Measurements from ENCODE around the gene COA8.

COA8 gene, protein sequence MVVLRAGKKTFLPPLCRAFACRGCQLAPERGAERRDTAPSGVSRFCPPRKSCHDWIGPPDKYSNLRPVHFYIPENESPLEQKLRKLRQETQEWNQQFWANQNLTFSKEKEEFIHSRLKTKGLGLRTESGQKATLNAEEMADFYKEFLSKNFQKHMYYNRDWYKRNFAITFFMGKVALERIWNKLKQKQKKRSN

DNA sequence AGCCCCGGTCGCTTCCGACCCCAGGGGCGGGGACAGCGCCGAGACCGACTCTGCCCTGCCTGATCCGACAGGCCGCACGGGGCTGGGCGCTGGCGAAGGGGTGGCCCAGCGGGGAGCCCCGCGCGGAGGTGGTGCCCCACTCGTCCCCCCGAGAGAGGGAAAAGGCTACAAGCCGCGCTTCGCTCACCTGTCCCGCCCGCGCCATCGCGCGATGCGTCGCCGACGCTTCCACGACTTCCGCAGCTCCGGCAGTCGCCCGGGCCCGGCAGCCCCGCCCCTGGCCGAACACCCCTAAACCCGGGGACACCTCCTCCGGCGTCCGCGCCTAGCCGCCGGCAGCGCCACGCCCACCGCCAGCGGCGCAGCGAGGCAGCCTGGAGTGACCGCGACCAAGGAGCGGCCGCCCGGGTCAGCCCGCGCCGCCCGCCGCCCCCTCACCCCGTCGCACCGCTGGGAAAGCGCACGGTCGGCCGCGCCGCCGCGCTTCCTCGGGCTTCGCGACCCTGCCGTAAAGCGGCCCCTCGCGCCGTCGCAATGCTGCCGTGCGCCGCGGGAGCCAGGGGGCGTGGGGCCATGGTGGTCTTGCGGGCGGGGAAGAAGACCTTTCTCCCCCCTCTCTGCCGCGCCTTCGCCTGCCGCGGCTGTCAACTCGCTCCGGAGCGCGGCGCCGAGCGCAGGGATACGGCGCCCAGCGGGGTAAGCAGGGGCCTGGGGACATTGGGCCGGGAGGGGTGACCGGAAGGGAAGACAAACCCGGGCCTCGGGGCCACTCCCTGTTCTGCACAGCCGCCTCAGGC is at the start of gene COA8, which contains the start of gene BAG5:
Gene COA8, plus strand, starts transcription at position 532 of the 797 bp plus-strand sequence. Its CDS starts 42 bp downstream, at position 574.
Gene BAG5, minus strand, starts transcription at position 229 of the 797 bp plus-strand sequence. CDS start 1,493 bp downstream, outside the sequence.
- TF ChIP-seq, protein P1, sequence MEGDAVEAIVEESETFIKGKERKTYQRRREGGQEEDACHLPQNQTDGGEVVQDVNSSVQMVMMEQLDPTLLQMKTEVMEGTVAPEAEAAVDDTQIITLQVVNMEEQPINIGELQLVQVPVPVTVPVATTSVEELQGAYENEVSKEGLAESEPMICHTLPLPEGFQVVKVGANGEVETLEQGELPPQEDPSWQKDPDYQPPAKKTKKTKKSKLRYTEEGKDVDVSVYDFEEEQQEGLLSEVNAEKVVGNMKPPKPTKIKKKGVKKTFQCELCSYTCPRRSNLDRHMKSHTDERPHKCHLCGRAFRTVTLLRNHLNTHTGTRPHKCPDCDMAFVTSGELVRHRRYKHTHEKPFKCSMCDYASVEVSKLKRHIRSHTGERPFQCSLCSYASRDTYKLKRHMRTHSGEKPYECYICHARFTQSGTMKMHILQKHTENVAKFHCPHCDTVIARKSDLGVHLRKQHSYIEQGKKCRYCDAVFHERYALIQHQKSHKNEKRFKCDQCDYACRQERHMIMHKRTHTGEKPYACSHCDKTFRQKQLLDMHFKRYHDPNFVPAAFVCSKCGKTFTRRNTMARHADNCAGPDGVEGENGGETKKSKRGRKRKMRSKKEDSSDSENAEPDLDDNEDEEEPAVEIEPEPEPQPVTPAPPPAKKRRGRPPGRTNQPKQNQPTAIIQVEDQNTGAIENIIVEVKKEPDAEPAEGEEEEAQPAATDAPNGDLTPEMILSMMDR (IDR thresholded peaks at IDR 0.05; ENCODE audit: insufficient read depth, low read length, poor library complexity, severe bottlenecking), result no peak
- Histone ChIP-seq H3K27me3 (replicated peaks; ENCODE audit: control insufficient read depth, insufficient read depth, low read length) (no peaks in the 10 kb centered on the region), H3K4me3 (replicated peaks; ENCODE audit: low read depth, low read length) (peak within 1 kb of the TSS; percentile 99), H3K36me3 (ENCODE audit: control insufficient read depth, insufficient read depth, low read length) (peaks cover 10% of the 10 kb centered on the region)
- DNase-seq (ENCODE audit: extremely low read depth, insufficient read length), result peak; percentile 95

DNA sequence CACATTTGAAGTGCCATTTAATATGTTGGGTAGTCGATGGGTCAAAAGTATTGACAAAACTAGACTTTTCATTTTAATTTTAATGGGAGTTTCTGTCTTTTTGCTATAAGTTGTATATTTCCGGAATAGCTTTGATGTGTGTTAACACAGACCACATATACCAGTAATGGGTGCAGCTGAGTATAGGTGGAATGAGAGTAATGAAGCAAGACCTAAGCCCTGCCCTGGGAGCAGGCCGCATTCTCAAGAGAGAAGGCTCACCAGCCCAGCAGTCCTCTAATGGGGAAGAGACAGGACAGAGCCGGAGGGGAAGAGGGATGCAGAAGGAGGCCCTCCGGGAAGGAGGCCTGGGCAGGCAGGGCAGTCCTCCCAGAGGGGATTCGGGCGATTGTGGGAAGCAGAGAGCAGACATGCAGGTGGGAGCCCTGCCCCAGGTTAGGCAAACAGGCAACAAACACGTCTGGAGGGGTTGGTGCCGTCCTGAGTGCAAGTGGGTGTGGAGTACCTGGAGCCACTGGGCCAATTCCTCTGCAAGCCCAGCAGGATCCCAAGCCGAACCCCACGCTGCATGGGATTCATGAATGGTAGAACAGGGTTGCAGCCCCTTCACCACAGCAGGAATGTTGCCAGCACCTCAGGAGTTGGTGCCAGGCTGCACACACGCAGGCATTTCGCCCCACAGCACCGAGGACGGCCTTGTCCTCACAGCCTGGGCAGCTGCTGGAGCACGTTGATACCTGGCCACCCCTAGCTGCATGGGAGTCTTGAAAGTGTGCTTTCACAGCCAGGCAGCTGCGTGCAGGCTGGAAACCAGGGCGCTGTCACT is 48.0 kb upstream of the COA8 start:
- Histone ChIP-seq H3K4me3 (replicated peaks; ENCODE audit: low read depth, low read length) (no peak overlapping the region), H3K27me3 (replicated peaks; ENCODE audit: control insufficient read depth, insufficient read depth, low read length) (no peaks in the 10 kb centered on the region), H3K36me3 (ENCODE audit: control insufficient read depth, insufficient read depth, low read length) (peaks cover 8% of the 10 kb centered on the region)
- DNase-seq (ENCODE audit: extremely low read depth, insufficient read length), result no peak
- TF ChIP-seq, protein P1 (IDR thresholded peaks at IDR 0.05; ENCODE audit: insufficient read depth, low read length, poor library complexity, severe bottlenecking), result no peak

DNA sequence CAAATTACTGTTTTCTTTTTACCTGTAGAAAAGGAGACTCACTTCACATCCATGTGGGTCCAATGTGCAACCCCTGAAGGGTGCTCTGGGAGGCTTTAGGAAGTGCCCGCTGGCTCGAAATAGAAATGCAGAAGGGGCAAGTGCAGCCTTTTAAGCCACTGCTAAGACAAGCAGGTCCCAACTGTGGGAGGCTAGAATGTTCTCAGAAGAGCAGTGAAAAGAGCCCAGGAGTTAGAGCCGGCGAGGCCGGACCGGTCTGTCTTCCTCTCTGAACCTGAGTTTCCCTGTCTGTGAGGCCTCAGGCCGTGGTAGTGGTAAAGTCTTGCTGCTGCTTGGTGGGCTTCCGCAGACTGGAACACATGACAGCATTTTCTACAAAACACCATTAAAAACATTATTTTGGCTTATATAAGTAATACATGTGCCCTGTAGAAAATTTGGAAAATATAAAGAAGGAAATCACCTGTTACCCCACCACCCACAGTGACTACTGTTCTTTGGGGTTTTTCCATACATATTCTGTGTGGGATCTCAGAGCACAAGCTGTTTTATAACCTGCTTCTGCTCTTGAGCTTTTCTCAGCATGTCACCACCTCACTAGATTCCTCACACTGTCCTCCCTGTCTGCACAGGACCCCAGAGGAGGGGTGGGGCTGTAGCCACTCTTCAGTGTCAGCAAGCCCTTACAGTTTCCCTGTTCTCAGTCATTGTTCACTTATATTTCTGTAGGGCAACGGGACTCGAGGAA is 46.2 kb upstream of the COA8 start:
- Histone ChIP-seq H3K4me3 (replicated peaks; ENCODE audit: low read depth, low read length) (no peak overlapping the region), H3K27me3 (replicated peaks; ENCODE audit: control insufficient read depth, insufficient read depth, low read length) (no peaks in the 10 kb centered on the region), H3K36me3 (ENCODE audit: control insufficient read depth, insufficient read depth, low read length) (peaks cover 6% of the 10 kb centered on the region)
- TF ChIP-seq, protein P1 (IDR thresholded peaks at IDR 0.05; ENCODE audit: insufficient read depth, low read length, poor library complexity, severe bottlenecking), result no peak
- DNase-seq (ENCODE audit: extremely low read depth, insufficient read length), result no peak

DNA sequence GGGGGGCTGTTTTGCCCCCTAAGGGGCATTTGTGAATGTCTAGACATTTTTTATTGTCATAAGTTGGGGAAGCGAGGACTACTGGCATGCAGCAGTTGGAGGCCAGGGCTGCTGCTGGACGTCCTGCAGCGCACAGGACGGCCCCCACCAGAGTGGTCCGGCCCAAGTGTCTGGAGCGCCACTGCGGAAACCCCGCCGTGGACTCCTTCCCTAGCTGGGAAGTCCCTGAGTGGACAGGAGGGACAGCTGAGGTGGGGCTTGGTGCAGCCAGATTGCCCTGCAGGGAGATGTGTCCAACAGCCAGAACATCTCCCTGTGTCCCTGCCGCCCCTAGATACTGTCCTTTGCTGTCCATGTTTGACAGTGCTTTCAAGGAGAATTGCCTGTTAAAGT is 45.6 kb upstream of the COA8 start:
- TF ChIP-seq, protein P1 (IDR thresholded peaks at IDR 0.05; ENCODE audit: insufficient read depth, low read length, poor library complexity, severe bottlenecking), result no peak
- peaks cover 6% of the 10 kb centered on the region for H3K36me3 ChIP-seq (ENCODE audit: control insufficient read depth, insufficient read depth, low read length)
- DNase-seq (ENCODE audit: extremely low read depth, insufficient read length), result no peak
- H3K4me3 ChIP-seq (replicated peaks; ENCODE audit: low read depth, low read length), result no peak overlapping the region
- no peaks in the 10 kb centered on the region; the same call in 1 of the 2 replicates for H3K27me3 ChIP-seq (replicated peaks; ENCODE audit: control insufficient read depth, insufficient read depth, low read length)

Data from GM06990 (cell line).